IPS DF 6.9 (cell line): Measurements from ENCODE around the gene IFIT5.

Experiments
- DNase-seq: peaks from one replicate; pipeline ENCODE4 v3.0.0-alpha.2; 2013; ENCODE audit warnings: low read depth, low spot score
- H3K27ac ChIP-seq: one replicate; pipeline ENCODE4 v1.5.1; 2013; ENCODE audit warnings: low read length, control low read depth
- H3K27me3 ChIP-seq: 2 replicates; pipeline ENCODE4 v1.6.1; 2013; ENCODE audit warnings: mild to moderate bottlenecking, low read length; ENCODE audit not compliant: control insufficient read depth, insufficient read depth
- H3K36me3 ChIP-seq: 2 replicates; pipeline ENCODE4 v1.6.1; 2013; ENCODE audit warnings: low read length; ENCODE audit not compliant: control insufficient read depth, insufficient read depth
- H3K4me1 ChIP-seq: 2 replicates; pipeline ENCODE4 v1.6.1; 2013; ENCODE audit warnings: low read length; ENCODE audit not compliant: control insufficient read depth, insufficient read depth
- H3K4me3 ChIP-seq: 2 replicates; pipeline ENCODE4 v1.5.1; 2013; ENCODE audit warnings: mild to moderate bottlenecking, low read length
- H3K9me3 ChIP-seq: 2 replicates; pipeline ENCODE4 v1.6.1; 2013; ENCODE audit warnings: low read length, inconsistent platforms; ENCODE audit not compliant: control insufficient read depth, insufficient read depth
- WGBS: extraction: QIAGEN DNeasy Blood & Tissue Kit; methylation state at CpG from one replicate; pipeline ENCODE4 v1.1.7; 2013; ENCODE audit warnings: mixed read lengths, missing lambda C conversion rate; ENCODE audit not compliant: insufficient read length, insufficient coverage; 5-methylcytosine and 5-hydroxymethylcytosine counted together

IFIT5 gene

GRCh38 chr10:89463846-89464537 lies 49.6 kb downstream of the IFIT5 start:
- H3K27me3 ChIP-seq = no peaks in the 10 kb centered on the region
- H3K36me3 ChIP-seq = no peaks in the 10 kb centered on the region
- no peak overlapping the region for H3K4me3 ChIP-seq
- no peak for DNase-seq
- WGBS = no CpG with 5 or more reads among the region's 6 CpGs
- no peak overlapping the region for H3K27ac ChIP-seq
- H3K4me1 ChIP-seq = no peaks in the 10 kb centered on the region
- H3K9me3 ChIP-seq = no peaks in the 10 kb centered on the region; the same call in 1 of the 2 replicates

- H3K9me3 ChIP-seq = no peaks in the 10 kb centered on the region; the same call in 1 of the 2 replicates
- H3K36me3 ChIP-seq = no peaks in the 10 kb centered on the region
- no peak overlapping the region for H3K4me3 ChIP-seq
- H3K27me3 ChIP-seq = no peaks in the 10 kb centered on the region
- no CpG with 5 or more reads among the region's 2 CpGs for WGBS
- DNase-seq = no peak
- H3K4me1 ChIP-seq = no peaks in the 10 kb centered on the region
- no peak overlapping the region for H3K27ac ChIP-seq
Observed at GRCh38 chr10:89465196-89465595, 50.8 kb downstream of the IFIT5 start.

DNA sequence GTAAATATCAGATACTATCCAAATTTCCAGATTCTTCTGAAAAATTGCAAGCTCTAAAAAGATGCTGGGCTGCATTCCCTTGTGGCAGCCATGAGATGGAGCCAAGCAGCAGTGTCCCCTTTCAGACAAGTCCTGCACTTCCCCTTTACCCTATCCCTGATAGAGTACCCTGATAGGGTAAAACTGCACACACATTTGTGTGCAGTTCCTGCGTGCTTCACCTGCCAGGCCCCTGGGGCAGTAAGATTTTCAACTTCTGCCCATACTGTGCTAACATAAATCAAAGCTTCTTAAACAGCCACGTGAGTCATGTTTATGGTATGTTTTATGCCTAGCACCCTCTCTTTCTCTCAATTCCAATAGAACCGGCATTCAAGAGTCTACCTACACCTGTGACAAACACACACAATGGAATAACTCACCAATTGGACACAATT lies 52.2 kb downstream of the IFIT5 start:
- no peak overlapping the region for H3K4me3 ChIP-seq
- no peak for DNase-seq
- H3K9me3 ChIP-seq = no peaks in the 10 kb centered on the region; the same call in 1 of the 2 replicates
- no peaks in the 10 kb centered on the region for H3K27me3 ChIP-seq
- WGBS = no CpG with 5 or more reads among the region's 3 CpGs
- H3K4me1 ChIP-seq = no peaks in the 10 kb centered on the region
- H3K36me3 ChIP-seq = no peaks in the 10 kb centered on the region
- H3K27ac ChIP-seq = no peak overlapping the region

GRCh38 chr10:89468191-89468965 lies 54.0 kb downstream of the IFIT5 start:
- Histone ChIP-seq H3K27ac (no peak overlapping the region), H3K27me3 (no peaks in the 10 kb centered on the region), H3K4me1 (no peaks in the 10 kb centered on the region), H3K4me3 (no peak overlapping the region), H3K9me3 (no peaks in the 10 kb centered on the region; the same call in 1 of the 2 replicates), H3K36me3 (no peaks in the 10 kb centered on the region)
- no peak for DNase-seq
- WGBS = no CpG with 5 or more reads among the region's 9 CpGs

DNA sequence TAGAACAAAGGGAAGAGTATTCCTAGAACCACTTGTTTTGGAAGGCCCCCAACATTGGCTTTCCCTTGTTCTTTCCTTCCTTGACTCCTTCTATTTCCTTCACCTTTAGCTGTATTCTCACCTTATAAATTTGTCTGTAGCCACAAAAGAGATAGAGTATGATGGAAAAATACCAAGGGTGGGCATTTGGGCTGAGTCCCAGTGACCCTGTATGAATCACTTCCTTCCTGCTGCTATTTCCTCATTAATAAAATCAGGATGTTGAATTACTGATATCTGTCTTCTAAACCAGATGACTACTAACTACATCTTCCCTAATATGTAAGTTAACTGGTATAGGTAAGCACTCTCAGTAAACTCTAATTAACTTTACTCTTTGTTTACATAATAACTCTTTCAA lies 55.1 kb downstream of the IFIT5 start:
- H3K27ac ChIP-seq = no peak overlapping the region
- no peaks in the 10 kb centered on the region; the same call in 1 of the 2 replicates for H3K9me3 ChIP-seq
- no peaks in the 10 kb centered on the region for H3K36me3 ChIP-seq
- no peak overlapping the region for H3K4me3 ChIP-seq
- no peaks in the 10 kb centered on the region for H3K27me3 ChIP-seq
- H3K4me1 ChIP-seq = no peaks in the 10 kb centered on the region
- DNase-seq = no peak
